ENCODE data around the gene MID1. TPM values are rescaled to one million over a fixed set of nuclear protein-coding genes. Genes with fewer than 3 reads are reported as not detected.

Gene MID1, protein sequence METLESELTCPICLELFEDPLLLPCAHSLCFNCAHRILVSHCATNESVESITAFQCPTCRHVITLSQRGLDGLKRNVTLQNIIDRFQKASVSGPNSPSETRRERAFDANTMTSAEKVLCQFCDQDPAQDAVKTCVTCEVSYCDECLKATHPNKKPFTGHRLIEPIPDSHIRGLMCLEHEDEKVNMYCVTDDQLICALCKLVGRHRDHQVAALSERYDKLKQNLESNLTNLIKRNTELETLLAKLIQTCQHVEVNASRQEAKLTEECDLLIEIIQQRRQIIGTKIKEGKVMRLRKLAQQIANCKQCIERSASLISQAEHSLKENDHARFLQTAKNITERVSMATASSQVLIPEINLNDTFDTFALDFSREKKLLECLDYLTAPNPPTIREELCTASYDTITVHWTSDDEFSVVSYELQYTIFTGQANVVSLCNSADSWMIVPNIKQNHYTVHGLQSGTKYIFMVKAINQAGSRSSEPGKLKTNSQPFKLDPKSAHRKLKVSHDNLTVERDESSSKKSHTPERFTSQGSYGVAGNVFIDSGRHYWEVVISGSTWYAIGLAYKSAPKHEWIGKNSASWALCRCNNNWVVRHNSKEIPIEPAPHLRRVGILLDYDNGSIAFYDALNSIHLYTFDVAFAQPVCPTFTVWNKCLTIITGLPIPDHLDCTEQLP
- 11.7 and 12.7 TPM in 2 replicates for total RNA-seq

DNA sequence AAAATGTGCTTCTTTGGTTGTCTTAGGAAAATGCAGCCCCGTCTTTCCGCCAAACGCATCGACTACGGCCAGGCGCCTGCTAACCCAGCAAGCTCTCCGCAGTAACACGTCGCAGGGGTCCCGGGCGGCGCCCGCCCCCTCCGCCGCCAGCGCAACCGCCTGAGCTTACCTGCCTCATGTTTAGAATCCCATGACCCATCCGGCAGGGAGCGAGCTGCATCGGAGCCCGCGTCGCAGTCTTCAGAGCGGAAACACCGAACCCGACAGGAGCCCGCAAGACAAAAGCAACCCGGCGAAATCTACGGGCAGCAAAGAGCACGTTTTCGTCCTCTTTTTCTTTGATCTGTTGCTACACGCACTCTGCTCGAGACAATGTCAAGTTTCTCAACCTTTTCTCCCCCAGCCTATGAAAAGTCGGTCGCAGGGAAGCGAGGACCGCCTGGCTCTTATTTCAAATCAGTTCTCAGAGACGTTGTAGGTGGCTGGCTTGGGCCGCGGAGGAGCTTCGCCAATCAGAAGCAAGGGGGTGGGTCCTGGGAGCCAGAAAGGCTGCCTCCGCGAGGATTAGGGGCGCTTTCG, at the start of gene MID1:
TSS of gene MID1 (minus strand) at position 465 of the 579 bp plus-strand sequence. CDS start 53,038 bp downstream, outside the sequence.

